PC-9 (cell line): ENCODE data around the gene FBRSL1.

Experiments used
- CTCF ChIP-seq: fragments of 200-600 bp; sonication (generic); conservative IDR thresholded peaks from 2 replicates; pipeline ENCODE4 v1.6.1; 2017; ENCODE audit warnings: mixed run types, antibody characterized with exemption, mild to moderate bottlenecking, moderate library complexity
- EZH2 ChIP-seq: fragments of 200-600 bp; sonication (generic); IDR thresholded peaks from 2 replicates; pipeline ENCODE4 v1.8.0; 2017; ENCODE audit warnings: antibody characterized with exemption, low read depth

- TF ChIP-seq CTCF, result no peak
- no peak for TF ChIP-seq EZH2
These were observed 5.0 kb upstream of the FBRSL1 start for GRCh38 chr12:132484891-132485441.
